GM12873 (cell line): ENCODE results near the gene DPP8.
A peak's percentile ranks its signal among the peaks of the same experiment; 100 is the strongest.

Source experiments
- CTCF ChIP-seq: IDR thresholded peaks from 2 replicates; pipeline ENCODE4 v1.5.1; 2012; ENCODE audit warnings: low read depth, mild to moderate bottlenecking, moderate library complexity, low read length, control low read depth; ENCODE audit not compliant: insufficient read depth; ENCODE audit errors: missing control alignments

Gene DPP8

DNA sequence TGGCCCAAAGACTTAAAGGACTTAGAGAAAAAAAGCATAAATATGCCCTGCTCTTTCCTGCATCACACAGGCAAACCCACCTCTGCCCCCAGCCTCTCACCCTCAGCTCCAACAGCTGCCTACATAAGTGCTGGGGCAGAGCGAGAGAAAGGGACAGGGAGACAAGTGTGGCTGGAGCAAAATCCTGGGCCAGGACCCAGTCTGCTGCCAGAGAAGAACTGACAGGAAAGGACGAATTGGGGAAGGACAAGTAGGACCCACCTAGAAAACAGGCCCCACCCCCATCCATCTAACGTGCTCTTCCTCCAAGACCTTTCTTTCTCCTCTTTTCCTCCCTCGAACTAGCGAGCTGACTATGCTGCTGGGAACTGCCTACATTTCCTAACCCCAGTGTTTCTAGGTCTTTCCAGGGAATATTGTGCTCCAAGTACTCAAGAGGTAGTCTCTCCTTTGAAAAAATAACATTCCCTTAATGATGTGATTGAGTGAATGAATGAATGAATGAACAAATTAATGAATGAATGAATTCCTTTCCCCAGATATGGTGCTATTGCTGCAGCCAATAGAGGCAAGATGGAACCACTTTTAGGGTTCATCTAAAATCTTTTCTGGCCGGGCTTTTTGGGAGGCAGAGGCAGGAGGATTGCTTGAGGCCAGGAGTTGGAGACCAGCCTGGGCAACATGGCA, 113.2 kb downstream of the DPP8 start:
- no peak for TF ChIP-seq CTCF

GRCh38 chr15:65402961-65403360, 114.5 kb downstream of the DPP8 start:
- no peak for TF ChIP-seq CTCF

DNA sequence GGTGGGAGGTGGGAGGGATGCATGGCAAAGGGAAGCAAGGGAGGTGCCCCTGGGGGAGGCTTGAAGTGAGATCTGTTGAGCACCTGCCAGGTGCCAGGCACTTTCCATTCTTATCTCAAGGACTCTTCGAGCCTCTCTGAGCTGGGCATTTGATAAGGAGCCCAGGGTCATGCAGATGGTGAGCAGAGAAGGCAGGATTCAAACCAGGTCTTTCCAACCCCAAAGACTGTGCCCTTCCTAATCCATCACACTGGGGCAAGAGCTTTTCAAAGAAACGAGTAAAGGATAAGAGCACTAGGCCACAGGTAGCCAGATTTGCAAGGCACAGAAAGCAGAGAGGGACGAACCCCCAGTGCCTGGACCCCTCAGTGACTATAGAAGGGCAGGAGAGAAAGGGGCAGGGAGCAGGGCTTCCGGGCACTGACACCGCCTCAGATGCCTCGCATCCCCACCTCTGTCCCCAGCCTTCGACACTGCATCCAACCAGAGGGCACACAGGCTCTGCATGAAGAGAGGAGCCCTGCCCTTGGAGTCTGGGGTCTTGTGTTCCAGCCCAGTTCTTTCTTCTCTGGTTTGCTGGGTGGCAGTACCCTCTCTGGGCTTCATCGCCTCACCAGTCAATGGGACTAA, 115.8 kb downstream of the DPP8 start:
- TF ChIP-seq CTCF = no peak

DNA sequence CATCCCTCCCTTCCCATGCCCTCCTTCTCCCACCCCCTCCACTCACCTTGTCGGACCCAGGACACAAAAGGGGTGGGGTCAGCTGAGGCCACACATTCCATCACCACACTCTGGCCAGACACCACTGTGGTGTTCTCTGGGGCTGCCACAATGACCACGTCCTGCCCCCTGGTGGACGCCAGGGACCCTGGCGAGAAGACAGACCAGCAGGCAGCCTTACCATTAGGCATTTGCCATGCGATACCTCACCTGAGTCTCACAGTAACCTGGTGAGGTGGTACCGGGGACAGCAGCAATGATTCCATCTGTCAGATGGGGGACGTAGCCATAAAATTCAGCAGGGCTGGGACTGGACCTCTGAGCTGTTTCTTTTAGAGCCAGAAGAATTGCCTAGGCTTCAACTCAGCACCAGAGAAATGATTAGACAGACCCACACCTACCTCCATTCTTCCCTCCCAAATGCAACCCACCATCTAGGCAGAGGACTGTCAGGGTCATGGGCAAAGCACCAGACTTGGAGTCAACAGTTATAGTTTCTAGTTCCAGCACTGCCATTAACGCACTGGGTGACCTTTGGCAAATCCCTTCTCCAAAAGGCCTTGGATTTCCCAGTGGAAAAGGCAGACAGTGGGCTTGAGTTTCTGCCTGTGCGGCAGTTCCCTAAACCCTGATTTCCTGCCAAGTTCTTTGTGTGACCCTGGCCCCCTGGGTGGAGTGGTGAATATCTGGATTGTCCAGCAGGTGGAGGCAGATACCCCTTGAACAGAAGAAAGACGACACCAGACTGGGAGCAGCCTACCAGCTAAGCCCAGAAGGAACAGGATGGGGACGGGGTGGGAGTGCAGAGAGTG, 116.5 kb downstream of the DPP8 start:
- peak; percentile 88 for TF ChIP-seq CTCF

GRCh38 chr15:65399997-65400396, 117.5 kb downstream of the DPP8 start:
- no peak for TF ChIP-seq CTCF

GRCh38 chr15:65399001-65399706, 118.3 kb downstream of the DPP8 start:
- no peak for TF ChIP-seq CTCF

DNA sequence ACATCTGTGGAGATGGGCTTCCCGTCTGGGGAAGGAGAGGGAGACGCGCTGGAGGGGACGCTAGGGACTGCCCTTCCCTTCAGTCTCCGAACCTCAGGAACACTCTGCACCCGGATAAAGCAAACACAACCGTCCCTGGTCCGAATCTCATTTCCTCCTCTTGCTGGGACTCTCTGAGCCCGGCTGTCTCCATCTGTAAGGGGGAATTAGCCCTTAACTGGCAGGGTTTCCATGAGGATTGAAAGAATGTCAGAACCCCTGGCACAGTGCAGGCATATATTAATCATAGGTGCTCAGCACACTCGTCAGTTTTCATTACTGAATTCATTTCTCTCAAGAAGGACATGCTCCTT, 120.5 kb downstream of the DPP8 start:
- no peak for TF ChIP-seq CTCF
